Heart right ventricle (tissue), 16 donors: ENCODE results near the gene IMMP1L. TPM values are rescaled to one million over a fixed set of nuclear protein-coding genes. Genes with fewer than 3 reads are reported as not detected.
"Not testable (repeated sequence)": the region's sequence is repeated elsewhere in the genome, so short reads cannot be mapped to it uniquely, and the experiment has no call there.

Experiments used
- ATAC-seq, 8 donors: fragments of 200-7000 bp; cut with Tn5 transposase; one replicate each; pipeline ENCODE4 v1.9.1; 2020; ENCODE audit warnings: mild to moderate bottlenecking in 8 of 8, moderate library complexity in 8 of 8, moderate number of reproducible peaks in 1 of 8
- DNase-seq, 2 donors: peaks; one replicate each; pipeline ENCODE4 v3.0.0-alpha.2; 2020
- H3K27ac ChIP-seq, 10 donors: fragments of 200-600 bp; sonication (generic) in 2 of 10; one replicate each; pipeline versions ENCODE4 v1.5.0 to v1.8.0; 2020 to 2022; ENCODE audit warnings: mild to moderate bottlenecking in 3 of 10
- H3K27me3 ChIP-seq, 7 donors: fragments of 200-600 bp; one replicate each; pipeline ENCODE4 v1.8.0; 2021 to 2022; ENCODE audit warnings: mild to moderate bottlenecking in 2 of 7
- H3K36me3 ChIP-seq, 9 donors: fragments of 200-600 bp; sonication (generic) in 1 of 9; one replicate each; pipeline versions ENCODE4 v1.5.0 to v1.8.0; 2020 to 2022; ENCODE audit warnings: mild to moderate bottlenecking in 2 of 9
- H3K4me1 ChIP-seq, 9 donors: fragments of 200-600 bp; sonication (generic) in 1 of 9; one replicate each; pipeline versions ENCODE4 v1.5.0 to v1.8.0; 2020 to 2022; ENCODE audit warnings: mild to moderate bottlenecking in 4 of 9
- H3K4me3 ChIP-seq, 10 donors: fragments of 200-600 bp; sonication (generic) in 2 of 10; one replicate each; pipeline versions ENCODE4 v1.5.0 to v1.8.0; 2020 to 2022; ENCODE audit warnings: mild to moderate bottlenecking in 7 of 10, moderate library complexity in 2 of 10
- H3K9me3 ChIP-seq, 11 donors: fragments of 200-600 bp in 10 of 11; sonication (generic) in 2 of 11; one replicate each; pipeline versions ENCODE4 v1.5.0 to v1.8.0; 2013 to 2022; ENCODE audit warnings: mild to moderate bottlenecking in 2 of 11, control low read depth in 1 of 11, moderate library complexity in 1 of 11
- WGBS, 2 donors: extraction: QIAGEN DNeasy Blood & Tissue Kit; methylation state at CpG; one replicate each; pipeline ENCODE4 v1.1.7; 2013; ENCODE audit warnings: inconsistent platforms in 1 of 2; 5-methylcytosine and 5-hydroxymethylcytosine counted together
- intact Hi-C, 10 donors: fragments of 100-400 bp; cut with DNase I; formaldehyde crosslinking; loops; one replicate each; pipeline versions ENCODE4 v1.11.1 to v1.14.2; 2022
- polyA plus RNA-seq, 2 donors: library from polyadenylated mRNA; stranded (reverse); fragments of 200-250 nt; gene quantifications; one replicate each; pipeline ENCODE4 v1.2.3, GENCODE V29; 2013
- total RNA-seq, 10 donors: library from RNA; stranded (reverse); fragmentation: NEBNext Ultra II Directional in 3 of 10; extraction: Animal tissue kit (Norgen Biotek cat#: 25700) in 3 of 10; gene quantifications; one replicate each; pipeline versions ENCODE4 v1.2.1 to v1.2.4, GENCODE V29; 2021 to 2023
- TF ChIP-seq, protein P1 (sequence below), 9 donors: fragments of 200-600 bp; sonication (generic) in 2 of 9; IDR thresholded peaks; one replicate each; pipeline versions ENCODE4 v1.5.0 to v1.8.0; 2021 to 2022; ENCODE audit warnings: antibody characterized with exemption in 9 of 9, mild to moderate bottlenecking in 5 of 9, moderate library complexity in 1 of 9
- donor health status: Arrhythmogenic right ventricular cardiomyopathy.
- donor health status: ischemic (EF 13 %, LVEDD 7.1; RV severe dilation, severe dysfunction).
- donor health status: healthy with polysubstance abuse.
- donor health status: DM: no; HTN: yes; CAD: no.
- donor health status: DM: no; HTN: no; CAD: no.
- donor health status: ischemic (EF 25% LVEDD 6.9; RV normal size, moderate dysfunction).
- donor health status: ischemic (EF 25% LVEDD 5.7; RV mildly dilated, moderate dysfunction).
- donor health status: healthy.
- donor health status: DM: yes; HTN: yes; CAD: no.
- donor health status: Ischemic cardiomyopathy.
- donor health status: ischemic (EF 35%, LVEDD 5.7; RV mildly dilated, moderate dysfunction).
- donor health status: nonischemic (EF 11% LVEDD 7.7; RV severe dilation, severe dysfunction).
- donor health status: DM: yes; HTN: yes; CAD: no.
- donor health status: PGD.
- donor health status: ischemic (EF 29% LVEDD 5.4; RV normal size, mild dysfunction).
- donor health status: nonischemic (EF 23%, LVEDD 6.1; RV moderate dilation, normal function).

The IMMP1L gene
- total and polyA plus RNA-seq, 12 donors = 19.5 to 66.8 (median 29.6) TPM

DNA sequence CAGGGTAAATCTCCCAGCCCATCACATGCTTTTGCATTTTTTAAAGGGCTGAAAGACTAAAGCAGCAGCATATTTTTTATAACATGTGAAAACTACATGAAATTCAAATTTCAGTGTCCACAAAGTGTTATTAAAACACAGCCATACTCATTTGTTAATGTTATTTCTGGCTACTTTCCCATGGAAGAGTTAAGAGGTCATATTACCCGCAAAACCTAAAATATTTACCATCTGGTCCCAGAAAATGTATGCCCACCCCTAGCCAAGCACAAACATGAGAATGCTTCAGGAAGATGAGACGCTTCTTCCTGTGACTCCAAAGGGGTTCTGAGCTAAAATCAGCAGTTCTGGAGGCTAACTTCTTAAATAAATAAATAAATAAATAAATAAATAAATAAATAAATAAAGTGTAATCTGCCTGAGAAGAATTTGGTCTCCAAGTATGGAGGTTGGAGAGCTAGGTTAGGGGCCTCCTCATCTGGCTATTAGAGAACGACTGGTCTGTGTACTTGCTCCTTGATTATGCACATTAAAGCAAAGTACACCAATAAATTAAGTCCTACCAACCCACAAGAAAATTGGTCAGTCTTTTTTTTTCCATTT is 9.7 kb downstream of the IMMP1L start:
- no peaks in the 10 kb centered on the region for H3K27me3 ChIP-seq
- H3K4me3 ChIP-seq = no peak overlapping the region
- H3K36me3 ChIP-seq = peaks cover 0 to 14% (median 0%) of the 10 kb centered on the region in 9 donors
- H3K4me1 ChIP-seq = no peaks in the 10 kb centered on the region
- TF ChIP-seq, protein P1, sequence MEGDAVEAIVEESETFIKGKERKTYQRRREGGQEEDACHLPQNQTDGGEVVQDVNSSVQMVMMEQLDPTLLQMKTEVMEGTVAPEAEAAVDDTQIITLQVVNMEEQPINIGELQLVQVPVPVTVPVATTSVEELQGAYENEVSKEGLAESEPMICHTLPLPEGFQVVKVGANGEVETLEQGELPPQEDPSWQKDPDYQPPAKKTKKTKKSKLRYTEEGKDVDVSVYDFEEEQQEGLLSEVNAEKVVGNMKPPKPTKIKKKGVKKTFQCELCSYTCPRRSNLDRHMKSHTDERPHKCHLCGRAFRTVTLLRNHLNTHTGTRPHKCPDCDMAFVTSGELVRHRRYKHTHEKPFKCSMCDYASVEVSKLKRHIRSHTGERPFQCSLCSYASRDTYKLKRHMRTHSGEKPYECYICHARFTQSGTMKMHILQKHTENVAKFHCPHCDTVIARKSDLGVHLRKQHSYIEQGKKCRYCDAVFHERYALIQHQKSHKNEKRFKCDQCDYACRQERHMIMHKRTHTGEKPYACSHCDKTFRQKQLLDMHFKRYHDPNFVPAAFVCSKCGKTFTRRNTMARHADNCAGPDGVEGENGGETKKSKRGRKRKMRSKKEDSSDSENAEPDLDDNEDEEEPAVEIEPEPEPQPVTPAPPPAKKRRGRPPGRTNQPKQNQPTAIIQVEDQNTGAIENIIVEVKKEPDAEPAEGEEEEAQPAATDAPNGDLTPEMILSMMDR (IDR thresholded peaks at IDR 0.05) = no peak
- no peak overlapping the region for H3K27ac ChIP-seq
- no peaks in the 10 kb centered on the region for H3K9me3 ChIP-seq
- no peak for DNase-seq
- no peak for ATAC-seq
- WGBS, 2 donors = 83 to 93% methylated on average over 3 of the region's 3 CpGs
- intact Hi-C loops = loop anchor here in 2 of 10 donors (10.0 kb wide), 3 partner anchors 365 to 675 kb away; no protein-coding TSS in a partner anchor

DNA sequence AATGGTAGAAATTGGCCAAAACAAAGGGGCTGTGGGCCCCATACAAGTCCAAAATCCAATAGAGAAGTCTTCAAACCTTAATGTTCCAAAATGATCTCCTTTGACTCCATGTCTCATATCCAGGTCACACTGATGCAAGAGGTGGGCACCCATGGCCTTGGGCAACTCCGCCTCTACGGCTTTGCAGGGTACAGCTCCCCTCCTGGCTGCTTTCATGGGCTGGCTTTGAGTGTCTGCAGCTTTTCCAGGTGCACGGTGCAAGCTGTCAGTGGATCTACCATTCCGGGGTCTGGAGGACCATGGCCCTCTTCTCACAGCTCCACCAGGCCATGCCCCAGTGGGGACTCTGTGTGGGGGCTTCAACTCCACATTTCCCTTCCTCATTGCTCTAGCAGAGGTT is 15.7 kb downstream of the IMMP1L start:
- 98 to 99% methylated on average over 4 of the region's 4 CpGs for WGBS, 2 donors
- H3K4me1 ChIP-seq = peaks cover 0 to 11% (median 0%) of the 10 kb centered on the region in 9 donors
- not testable (repeated sequence) for H3K27ac ChIP-seq, H3K9me3 ChIP-seq, ATAC-seq, H3K27me3 ChIP-seq, DNase-seq, H3K4me3 ChIP-seq, H3K36me3 ChIP-seq
- intact Hi-C loops = loop anchor here in 3 of 10 donors (5.0 to 10.0 kb wide), 3 partner anchors 371 to 471 kb away; no protein-coding TSS in a partner anchor

DNA sequence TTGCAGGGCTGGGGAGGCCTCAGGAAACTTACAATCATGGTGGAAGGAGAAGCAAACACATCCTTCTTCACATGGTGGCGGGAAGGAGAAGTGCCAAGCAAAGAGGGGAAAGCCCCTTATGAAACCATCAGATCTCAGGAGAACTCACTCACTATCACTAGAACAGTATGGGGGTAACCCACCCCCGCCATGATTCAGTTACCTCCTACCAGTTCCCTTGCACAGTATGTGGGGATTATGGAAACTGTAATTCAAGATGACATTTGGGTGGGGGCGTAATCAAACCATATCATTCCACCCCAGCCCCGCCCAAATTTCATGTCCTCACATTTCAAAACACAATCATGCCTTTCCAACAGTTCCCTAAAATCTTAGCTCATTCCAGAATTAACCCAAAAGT is 16.2 kb downstream of the IMMP1L start:
- ATAC-seq = no peak
- H3K4me3 ChIP-seq = no peak overlapping the region
- 94 to 98% methylated on average over 4 of the region's 4 CpGs for WGBS, 2 donors
- H3K4me1 ChIP-seq = peaks cover 0 to 11% (median 0%) of the 10 kb centered on the region in 9 donors
- intact Hi-C loops = loop anchor here in 3 of 10 donors (5.0 to 10.0 kb wide), 3 partner anchors 372 to 472 kb away; no protein-coding TSS in a partner anchor
- peaks cover 0 to 7% (median 0%) of the 10 kb centered on the region in 9 donors for H3K36me3 ChIP-seq
- no peak for DNase-seq
- no peak overlapping the region for H3K27ac ChIP-seq
- TF ChIP-seq, protein P1 (IDR thresholded peaks at IDR 0.05) = no peak
- no peaks in the 10 kb centered on the region for H3K9me3 ChIP-seq
- no peaks in the 10 kb centered on the region for H3K27me3 ChIP-seq

DNA sequence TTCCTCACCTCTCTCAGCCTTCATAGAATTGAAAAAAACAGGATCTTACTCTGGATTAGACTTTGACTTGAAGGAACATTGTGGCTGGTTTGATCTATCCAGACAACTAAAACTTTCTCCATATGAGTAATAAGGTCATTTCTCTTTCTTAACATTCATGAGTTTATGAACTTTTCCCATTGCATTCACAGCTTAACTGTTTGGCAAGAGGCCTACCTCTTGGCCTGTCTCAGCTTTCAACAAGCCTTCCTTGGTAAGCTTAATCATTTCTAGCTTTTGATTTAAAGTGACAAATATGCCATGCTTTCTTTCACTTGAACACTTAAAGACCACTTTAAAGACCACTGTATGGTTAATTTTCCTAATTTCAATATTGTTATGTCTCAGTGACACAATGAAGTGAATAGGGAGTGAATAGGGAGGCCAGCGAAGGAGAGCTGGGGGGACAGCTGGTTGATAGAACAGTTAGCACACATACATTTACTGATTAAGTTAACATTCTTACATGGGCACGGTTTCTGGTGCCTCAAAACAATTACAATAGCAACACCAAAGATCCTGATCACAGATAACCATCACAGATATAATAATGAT is 17.0 kb downstream of the IMMP1L start:
- peaks cover 0 to 11% (median 0%) of the 10 kb centered on the region in 9 donors for H3K4me1 ChIP-seq
- TF ChIP-seq, protein P1 (IDR thresholded peaks at IDR 0.05) = no peak
- no peaks in the 10 kb centered on the region for H3K27me3 ChIP-seq
- intact Hi-C loops = loop anchor here in 3 of 10 donors (5.0 to 10.0 kb wide), 3 partner anchors 372 to 472 kb away; no protein-coding TSS in a partner anchor
- H3K27ac ChIP-seq = no peak overlapping the region
- peaks cover 0 to 10% (median 0%) of the 10 kb centered on the region in 9 donors for H3K36me3 ChIP-seq
- no peak overlapping the region for H3K4me3 ChIP-seq
- 74 to 77% methylated on average over 2 of the region's 2 CpGs for WGBS, 2 donors
- no peak for DNase-seq
- ATAC-seq = no peak
- H3K9me3 ChIP-seq = no peaks in the 10 kb centered on the region
